Smooth muscle cell (in vitro differentiated cells): Measurements from ENCODE around the gene COPG1. TPM values are rescaled to one million over a fixed set of nuclear protein-coding genes. Genes with fewer than 3 reads are reported as not detected.

Experiments used
- DNase-seq: peaks from one replicate; lab custom pipeline; 2025; ENCODE audit not compliant: unreplicated experiment; lab: John Stamatoyannopoulos, UW
- H2AFZ ChIP-seq: fragments of 200-600 bp; sonication (generic); 2 replicates; pipeline ENCODE4 v1.6.0; 2016; ENCODE audit warnings: antibody characterized with exemption, low read depth, mild to moderate bottlenecking
- H3F3A ChIP-seq: fragments of 200-600 bp; sonication (generic); 2 replicates; pipeline ENCODE4 v1.6.0; 2017; ENCODE audit warnings: antibody characterized with exemption, low read depth
- H3K27ac ChIP-seq: fragments of 200-600 bp; sonication (generic); 2 replicates; pipeline ENCODE4 v1.5.1; 2016; ENCODE audit warnings: low read depth, mild to moderate bottlenecking
- H3K27me3 ChIP-seq: fragments of 200-600 bp; sonication (generic); 2 replicates; pipeline ENCODE4 v1.6.1; 2016; ENCODE audit warnings: low read depth, mild to moderate bottlenecking
- H3K36me3 ChIP-seq: fragments of 200-600 bp; sonication (generic); 2 replicates; pipeline ENCODE4 v1.5.1; 2016; ENCODE audit warnings: low read depth
- H3K4me1 ChIP-seq: fragments of 200-600 bp; sonication (generic); 2 replicates; pipeline ENCODE4 v1.5.1; 2016; ENCODE audit warnings: low read depth
- H3K4me2 ChIP-seq: fragments of 200-600 bp; sonication (generic); 2 replicates; pipeline ENCODE4 v1.6.0; 2016; ENCODE audit warnings: mild to moderate bottlenecking
- H3K4me3 ChIP-seq: fragments of 200-600 bp; sonication (generic); 2 replicates; pipeline ENCODE4 v1.5.1; 2016; ENCODE audit warnings: mild to moderate bottlenecking
- H3K79me2 ChIP-seq: fragments of 200-600 bp; sonication (generic); 2 replicates; pipeline ENCODE4 v1.6.0; 2016; ENCODE audit warnings: low read depth, mild to moderate bottlenecking
- H3K9ac ChIP-seq: fragments of 200-600 bp; sonication (generic); 2 replicates; pipeline ENCODE4 v1.6.0; 2016; ENCODE audit warnings: low read depth
- H3K9me3 ChIP-seq: fragments of 200-600 bp; sonication (generic); replicated peaks from 2 replicates; pipeline ENCODE4 v1.5.1; 2016; ENCODE audit warnings: low read depth
- H4K20me1 ChIP-seq: fragments of 200-600 bp; sonication (generic); 2 replicates; pipeline ENCODE4 v1.6.0; 2016; ENCODE audit warnings: low read depth
- CTCF ChIP-seq: fragments of 200-600 bp; sonication (generic); IDR thresholded peaks from 2 replicates; pipeline ENCODE4 v1.5.1; 2017; ENCODE audit warnings: borderline replicate concordance, mild to moderate bottlenecking, antibody characterized with exemption; ENCODE audit not compliant: insufficient read depth, poor library complexity, severe bottlenecking
- WGBS: methylation state at CpG from one replicate; pipeline ENCODE4 v1.1.7; 2016; ENCODE audit warnings: low lambda C conversion rate; 5-methylcytosine and 5-hydroxymethylcytosine counted together
- polyA plus RNA-seq: library from polyadenylated mRNA; unstranded; fragments of >200 nt; fragmentation: Nextera tagmentation; extraction: Ambion mirVana; gene quantifications from 2 replicates; pipeline ENCODE4 v1.2.1, GENCODE V29; 2016
- total RNA-seq: library from RNA; depleted of rRNA; stranded (reverse); fragments of >200 nt; gene quantifications from 2 replicates; pipeline ENCODE4 v1.2.3, GENCODE V29; 2014

Gene COPG1
- total and polyA plus RNA-seq, 2 experiments from 2014 or later = 177 to 265 TPM

DNA sequence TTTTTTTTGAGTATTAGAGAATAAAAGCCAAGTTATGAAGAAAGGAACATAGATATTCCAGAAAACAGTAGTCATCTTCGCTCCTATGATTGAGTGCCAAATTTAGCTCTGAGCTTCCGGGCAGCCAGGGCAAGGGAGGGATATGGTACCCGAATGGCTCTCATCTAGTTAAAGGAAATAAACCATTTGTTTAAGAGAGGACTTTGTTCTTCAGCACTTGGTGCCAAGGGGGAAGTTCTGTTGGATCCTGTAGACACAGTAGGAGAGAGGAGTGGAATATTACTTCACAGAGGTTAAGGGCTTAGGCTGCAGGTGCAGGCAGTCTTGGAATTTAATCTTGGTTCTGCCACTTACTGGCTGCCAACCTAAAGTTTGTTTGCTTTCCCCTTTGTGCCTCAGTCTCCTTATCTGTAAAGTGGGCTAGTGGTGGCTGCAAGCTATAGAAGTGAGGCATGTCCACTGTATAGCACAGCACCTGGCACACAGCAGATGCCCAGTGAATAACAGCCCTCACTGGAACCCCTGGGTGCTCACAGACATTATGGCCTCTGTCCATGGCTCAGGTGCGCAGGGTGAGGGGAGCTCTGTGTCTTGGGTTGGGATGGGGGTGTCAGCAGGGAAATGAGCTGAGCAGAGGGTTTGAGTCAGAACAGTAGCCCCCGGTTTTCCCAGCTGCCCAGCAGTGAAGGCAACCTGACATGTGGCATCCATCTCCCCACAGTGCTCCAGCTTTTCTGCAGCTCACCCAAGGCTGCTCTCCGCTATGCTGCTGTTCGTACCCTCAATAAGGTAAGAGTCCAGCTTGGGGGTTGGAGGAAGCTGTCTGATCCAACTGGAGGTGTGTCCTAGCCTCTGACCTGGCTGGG is 10.4 kb downstream of the COPG1 start:
- H3F3A ChIP-seq = no peaks in the 10 kb centered on the region
- no peak for DNase-seq
- no peaks in the 10 kb centered on the region for H3K4me1 ChIP-seq
- H3K9ac ChIP-seq = no peak overlapping the region
- no peaks in the 10 kb centered on the region for H3K9me3 ChIP-seq
- no peak for TF ChIP-seq CTCF
- H3K79me2 ChIP-seq = peaks cover 30% of the 10 kb centered on the region
- peaks cover 99% of the 10 kb centered on the region for H4K20me1 ChIP-seq
- no peak overlapping the region for H3K27ac ChIP-seq
- H3K27me3 ChIP-seq = no peaks in the 10 kb centered on the region
- no peak overlapping the region for H3K4me2 ChIP-seq
- no peak overlapping the region for H3K4me3 ChIP-seq
- over 99% methylated on average over 7 of the region's 7 CpGs for WGBS
- H3K36me3 ChIP-seq = peaks cover 22% of the 10 kb centered on the region
- H2AFZ ChIP-seq = no peak overlapping the region

DNA sequence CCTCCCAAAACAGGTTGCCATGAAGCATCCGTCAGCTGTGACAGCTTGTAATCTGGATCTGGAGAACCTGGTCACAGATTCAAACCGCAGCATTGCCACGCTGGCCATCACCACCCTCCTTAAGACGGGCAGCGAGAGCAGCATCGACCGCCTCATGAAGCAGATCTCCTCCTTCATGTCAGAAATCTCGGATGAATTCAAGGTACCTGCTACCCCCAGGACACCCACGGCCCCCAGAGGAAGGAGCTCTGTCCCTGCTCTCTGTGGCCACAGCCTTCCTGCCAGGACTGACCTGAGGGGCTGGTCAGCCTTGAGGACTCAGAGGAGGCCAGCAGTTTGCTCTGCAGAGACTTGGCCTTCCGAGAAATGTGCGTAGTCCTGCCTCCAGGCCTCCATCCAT is 11.2 kb downstream of the COPG1 start:
- Histone ChIP-seq H2AFZ (no peak overlapping the region), H3K4me1 (no peaks in the 10 kb centered on the region), H3K27ac (no peak overlapping the region), H3K4me3 (no peak overlapping the region), H3K79me2 (peaks cover 23% of the 10 kb centered on the region), H3K27me3 (no peaks in the 10 kb centered on the region), H3K9me3 (no peaks in the 10 kb centered on the region), H3F3A (peaks cover 5% of the 10 kb centered on the region), H4K20me1 (peaks cover 99% of the 10 kb centered on the region), H3K36me3 (peaks cover 22% of the 10 kb centered on the region), H3K9ac (no peak overlapping the region), H3K4me2 (no peak overlapping the region)
- no peak for DNase-seq
- WGBS = 96% methylated on average over 11 of the region's 11 CpGs
- TF ChIP-seq CTCF = no peak

DNA sequence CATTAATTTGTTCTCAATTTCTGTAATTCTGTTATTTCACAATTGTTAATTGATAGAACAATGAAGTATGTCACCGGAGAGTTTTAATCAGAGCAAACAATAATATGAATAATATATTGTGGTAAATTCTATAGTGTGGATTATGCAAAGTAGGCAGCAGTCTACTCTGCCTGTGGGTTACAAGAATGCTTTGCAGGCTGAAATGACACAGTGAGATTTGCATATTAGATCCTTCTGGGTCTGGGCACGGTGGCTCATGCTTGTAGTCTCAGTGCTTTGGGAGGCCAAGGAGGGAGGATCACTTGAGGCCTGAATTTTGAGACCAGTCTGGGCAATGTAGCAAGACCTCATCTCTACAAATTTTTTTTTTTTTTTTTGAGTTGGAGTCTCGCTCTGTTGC is 12.5 kb downstream of the COPG1 start:
- Histone ChIP-seq H3K36me3 (peaks cover 21% of the 10 kb centered on the region), H3K27ac (no peak overlapping the region), H3K79me2 (peaks cover 11% of the 10 kb centered on the region), H4K20me1 (peaks cover 99% of the 10 kb centered on the region), H3K4me3 (no peak overlapping the region), H3K4me2 (no peak overlapping the region), H3K4me1 (no peaks in the 10 kb centered on the region), H3K9me3 (no peaks in the 10 kb centered on the region), H3K9ac (no peak overlapping the region), H3K27me3 (no peaks in the 10 kb centered on the region), H3F3A (peaks cover 7% of the 10 kb centered on the region), H2AFZ (no peak overlapping the region)
- no peak for TF ChIP-seq CTCF
- 98% methylated on average over 3 of the region's 3 CpGs for WGBS
- DNase-seq = no peak
